H1 (cell line): ENCODE results near the gene FGGY. TPM values are rescaled to one million over a fixed set of nuclear protein-coding genes. Genes with fewer than 3 reads are reported as not detected.

Source experiments
- EGR1 ChIP-seq: IDR thresholded peaks from 2 replicates; pipeline ENCODE4 v1.6.1; 2011; ENCODE audit warnings: low read depth, low read length, borderline replicate concordance
- RAD21 ChIP-seq, 2 experiments: IDR thresholded peaks in 1 of 2; conservative IDR thresholded peaks in 1 of 2; 2 replicates each; pipeline ENCODE4 v1.6.1; 2011; ENCODE audit warnings: low read depth in 2 of 2, low read length in 2 of 2, improper control_type of control experiment in 1 of 2, inconsistent platforms in 1 of 2, mild to moderate bottlenecking in 1 of 2, moderate library complexity in 1 of 2
- polyA plus RNA-seq, 7 experiments: library from polyadenylated mRNA; depleted of rRNA in 3 of 7; stranded (reverse) in 5 of 7; unstranded in 2 of 7; fragments of >200 nt in 5 of 7; fragments of 200-250 nt in 2 of 7; gene quantifications; 1 replicate in 5 of 7; 2 replicates in 1 of 7; 4 replicates in 1 of 7; pipeline versions ENCODE4 v1.2.1 to v1.2.3, GENCODE V29; 2011 to 2013; ENCODE audit warnings: missing spikeins in 2 of 7, mixed read lengths in 2 of 7
- total RNA-seq: library from RNA; stranded (reverse); fragmentation: NEBNext Ultra II Directional; extraction: Animal tissue kit (Norgen Biotek cat#: 25700); gene quantifications from 2 replicates; pipeline ENCODE4 v1.2.1, GENCODE V29; 2021

FGGY gene
- total and polyA plus RNA-seq, 2 of the 8 experiments (the other 6 are each of a cell fraction or from before 2014, with no cell fraction given), result 10.3 to 12.5 TPM

GRCh38 chr1:59295618-59296017, 1.3 kb upstream of the FGGY start (continued):
- TF ChIP-seq RAD21 (IDR thresholded peaks at IDR 0.05 in 1 of 2, conservative IDR thresholded peaks at IDR 0.05 in 1 of 2; ENCODE audit: low read depth in 2 of 2, low read length in 2 of 2) (no peak), EGR1 (no peak)
